A673 (cell line): ENCODE results near the gene TTC27.

Source experiments
- CTCF ChIP-seq: fragments of 300-800, 200-600 bp; sonication (generic); conservative IDR thresholded peaks from 2 replicates; pipeline ENCODE4 v1.5.1; 2017; ENCODE audit warnings: low read depth, mild to moderate bottlenecking, antibody characterized with exemption, low read length, moderate library complexity, mixed read lengths
- EZH2 ChIP-seq: fragments of 200-600 bp; sonication (generic); IDR thresholded peaks from 2 replicates; pipeline ENCODE4 v1.6.1; 2017; ENCODE audit warnings: borderline replicate concordance, low read depth, mild to moderate bottlenecking, mixed read lengths, antibody characterized with exemption, low read length; ENCODE audit not compliant: poor library complexity, severe bottlenecking

- TF ChIP-seq CTCF (no peak), EZH2 (no peak)
Measured at GRCh38 chr2:32849456-32850194, 221.8 kb downstream of the TTC27 start.
